CD14-positive monocyte (primary cell): ENCODE data around the gene MAP3K6. TPM values are rescaled to one million over a fixed set of nuclear protein-coding genes. Genes with fewer than 3 reads are reported as not detected.

ENCODE experiments used
- DNase-seq, 3 donors: peaks; one replicate each; pipeline ENCODE4 v3.0.0-alpha.2; 2011 to 2022
- H2AFZ ChIP-seq: 2 replicates; pipeline ENCODE4 v1.6.0; 2012; ENCODE audit warnings: mild to moderate bottlenecking, low read depth, low read length, inconsistent platforms; ENCODE audit not compliant: insufficient read depth, poor library complexity, severe bottlenecking
- H3K27ac ChIP-seq, 2 donors: 1 replicate in 1 of 2; 2 replicates in 1 of 2; pipeline ENCODE4 v1.5.1; 2012 to 2013; ENCODE audit warnings: low read length in 2 of 2, control low read depth in 1 of 2, inconsistent platforms in 1 of 2, low read depth in 1 of 2, mild to moderate bottlenecking in 1 of 2
- H3K27me3 ChIP-seq, 2 donors: one replicate each; pipeline versions ENCODE4 v1.6.0 to v1.6.1; 2011 to 2013; ENCODE audit warnings: low read length in 2 of 2; ENCODE audit not compliant: control insufficient read depth in 2 of 2, insufficient read depth in 2 of 2
- H3K36me3 ChIP-seq, 2 donors: replicated peaks in 1 of 2; 1 replicate in 1 of 2; 2 replicates in 1 of 2; pipeline versions ENCODE4 v1.5.1 to v1.6.1; 2012 to 2013; ENCODE audit warnings: low read length in 2 of 2, control low read depth in 1 of 2, inconsistent platforms in 1 of 2, mild to moderate bottlenecking in 1 of 2; ENCODE audit not compliant: insufficient read depth in 2 of 2, control insufficient read depth in 1 of 2
- H3K4me1 ChIP-seq, 2 donors: 1 replicate in 1 of 2; 2 replicates in 1 of 2; pipeline versions ENCODE4 v1.5.1 to v1.6.1; 2012 to 2013; ENCODE audit warnings: low read length in 2 of 2, control low read depth in 1 of 2, inconsistent platforms in 1 of 2, mild to moderate bottlenecking in 1 of 2, moderate library complexity in 1 of 2; ENCODE audit not compliant: insufficient read depth in 2 of 2, control insufficient read depth in 1 of 2
- H3K4me2 ChIP-seq: replicated peaks from 2 replicates; pipeline ENCODE3; 2012; ENCODE audit warnings: low read length, moderate library complexity, mild to moderate bottlenecking; ENCODE audit not compliant: poor library complexity, severe bottlenecking; ENCODE audit errors: extremely low read depth
- H3K4me3 ChIP-seq, 3 experiments: fragments of 200-600 bp in 1 of 3; sonication (generic) in 1 of 3; replicated peaks in 1 of 3; 1 replicate in 2 of 3; 2 replicates in 1 of 3; pipeline ENCODE4 v1.5.1; 2011 to 2013; ENCODE audit warnings: low read length in 3 of 3, mild to moderate bottlenecking in 3 of 3, control low read depth in 2 of 3, low read depth in 2 of 3, inconsistent platforms in 1 of 3, moderate library complexity in 1 of 3
- H3K79me2 ChIP-seq: 2 replicates; pipeline ENCODE4 v1.6.0; 2012; ENCODE audit warnings: mild to moderate bottlenecking, control low read depth, inconsistent platforms, low read length, moderate library complexity; ENCODE audit not compliant: insufficient read depth
- H3K9ac ChIP-seq: 2 replicates; pipeline ENCODE4 v1.6.0; 2017; ENCODE audit warnings: low read length, mild to moderate bottlenecking; ENCODE audit not compliant: insufficient read depth, poor library complexity, severe bottlenecking
- H3K9me3 ChIP-seq, 2 donors: replicated peaks in 1 of 2; 1 replicate in 1 of 2; 2 replicates in 1 of 2; pipeline versions ENCODE4 v1.5.1 to v1.6.1; 2012 to 2013; ENCODE audit warnings: low read length in 2 of 2, control low read depth in 1 of 2; ENCODE audit not compliant: control insufficient read depth in 1 of 2, insufficient read depth in 1 of 2
- H4K20me1 ChIP-seq: 2 replicates; pipeline ENCODE4 v1.6.0; 2012; ENCODE audit warnings: mild to moderate bottlenecking, low read length, control low read depth, moderate library complexity; ENCODE audit not compliant: insufficient read depth
- H3K27ac Mint-ChIP-seq, 7 donors: one replicate each; pipeline ENCODE4 v1.8.0; 2020; ENCODE audit warnings: mild to moderate bottlenecking in 7 of 7, mixed read lengths in 7 of 7, moderate library complexity in 6 of 7, inconsistent platforms in 2 of 7
- H3K27me3 Mint-ChIP-seq, 3 donors: one replicate each; pipeline ENCODE4 v1.8.0; 2021 to 2022; ENCODE audit warnings: low read depth in 3 of 3, mild to moderate bottlenecking in 3 of 3, mixed read lengths in 3 of 3, moderate library complexity in 3 of 3, inconsistent platforms in 1 of 3
- H3K36me3 Mint-ChIP-seq, 2 donors: one replicate each; pipeline ENCODE4 v1.8.0; 2020; ENCODE audit warnings: mixed read lengths in 2 of 2, inconsistent platforms in 1 of 2, mild to moderate bottlenecking in 1 of 2
- H3K4me1 Mint-ChIP-seq: one replicate; pipeline ENCODE4 v1.8.0; 2020; ENCODE audit warnings: mild to moderate bottlenecking, mixed read lengths
- H3K4me3 Mint-ChIP-seq, 2 donors: one replicate each; pipeline ENCODE4 v1.8.0; 2020; ENCODE audit warnings: mild to moderate bottlenecking in 2 of 2, mixed read lengths in 2 of 2, moderate library complexity in 1 of 2
- H3K9me3 Mint-ChIP-seq, 7 donors: one replicate each; pipeline ENCODE4 v1.8.0; 2020 to 2022; ENCODE audit warnings: mixed read lengths in 7 of 7, mild to moderate bottlenecking in 6 of 7, moderate library complexity in 6 of 7, inconsistent platforms in 2 of 7
- WGBS: methylation state at CpG from one replicate; pipeline ENCODE4 v1.1.5; 2013; ENCODE audit warnings: missing lambda C conversion rate; ENCODE audit not compliant: insufficient coverage; 5-methylcytosine and 5-hydroxymethylcytosine counted together
- intact Hi-C, 2 donors: fragments of 100-400 bp; cut with micrococcal nuclease; formaldehyde crosslinking; loops; one replicate each; pipeline versions ENCODE4 v1.15.0 to v1.15.1; 2023
- polyA plus RNA-seq, 3 donors: library from polyadenylated mRNA; depleted of rRNA in 1 of 3; unstranded in 2 of 3; stranded (reverse) in 1 of 3; fragments of 300-500 nt in 2 of 3; fragments of >200 nt in 1 of 3; fragmentation: Illumina TruSeq in 2 of 3; gene quantifications; 1 replicate in 2 of 3; 2 replicates in 1 of 3; pipeline ENCODE4 v1.2.3, GENCODE V29; 2012 to 2021
- TF ChIP-seq, protein P1 (sequence below): fragments of 200-600 bp; IDR thresholded peaks from one replicate; pipeline ENCODE4 v1.8.0; 2022; ENCODE audit warnings: antibody characterized with exemption, mild to moderate bottlenecking

Gene MAP3K6
- polyA plus RNA-seq, 3 donors, result 3.2 to 14.8 (median 6.7) TPM

DNA sequence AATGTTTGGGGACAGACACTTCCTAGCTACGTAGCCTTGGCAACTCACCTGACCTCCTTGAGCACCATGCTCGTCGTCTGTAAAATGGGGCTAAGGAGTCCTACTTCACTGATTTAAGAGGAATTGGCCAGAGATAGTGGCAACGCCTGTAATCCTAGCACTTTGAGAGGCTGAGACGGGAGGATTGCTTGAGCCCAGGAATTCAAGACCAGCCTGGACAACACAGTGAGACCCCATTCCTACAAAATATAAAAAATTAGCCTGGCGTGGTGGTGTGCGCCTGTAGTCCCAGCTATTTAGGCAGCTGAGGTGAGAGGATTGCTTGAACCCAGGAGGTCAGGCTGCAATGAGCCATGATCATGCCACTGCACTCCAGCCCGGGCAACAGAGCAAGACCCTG is 20.4 kb downstream of the MAP3K6 start:
- no peak overlapping the region for H3K4me3 ChIP-seq
- H3K9ac ChIP-seq, result no peak overlapping the region
- H3K9me3 ChIP-seq, result no peaks in the 10 kb centered on the region
- Mint-ChIP-seq H3K27ac (no peak overlapping the region), H3K27me3 (peaks cover 0 to 11% (median 2%) of the 10 kb centered on the region in 3 donors), H3K4me3 (no peak overlapping the region), H3K4me1 (peaks cover 45% of the 10 kb centered on the region), H3K36me3 (peaks cover 27 to 46% of the 10 kb centered on the region in 2 donors), H3K9me3 (peaks cover 0 to 2% (median 0%) of the 10 kb centered on the region in 7 donors)
- peaks cover 35% of the 10 kb centered on the region for H3K79me2 ChIP-seq
- H4K20me1 ChIP-seq, result peaks cover 4% of the 10 kb centered on the region
- peaks cover 0 to 2% of the 10 kb centered on the region in 2 donors for H3K27me3 ChIP-seq
- no peak overlapping the region for H3K4me2 ChIP-seq
- TF ChIP-seq, protein P1, sequence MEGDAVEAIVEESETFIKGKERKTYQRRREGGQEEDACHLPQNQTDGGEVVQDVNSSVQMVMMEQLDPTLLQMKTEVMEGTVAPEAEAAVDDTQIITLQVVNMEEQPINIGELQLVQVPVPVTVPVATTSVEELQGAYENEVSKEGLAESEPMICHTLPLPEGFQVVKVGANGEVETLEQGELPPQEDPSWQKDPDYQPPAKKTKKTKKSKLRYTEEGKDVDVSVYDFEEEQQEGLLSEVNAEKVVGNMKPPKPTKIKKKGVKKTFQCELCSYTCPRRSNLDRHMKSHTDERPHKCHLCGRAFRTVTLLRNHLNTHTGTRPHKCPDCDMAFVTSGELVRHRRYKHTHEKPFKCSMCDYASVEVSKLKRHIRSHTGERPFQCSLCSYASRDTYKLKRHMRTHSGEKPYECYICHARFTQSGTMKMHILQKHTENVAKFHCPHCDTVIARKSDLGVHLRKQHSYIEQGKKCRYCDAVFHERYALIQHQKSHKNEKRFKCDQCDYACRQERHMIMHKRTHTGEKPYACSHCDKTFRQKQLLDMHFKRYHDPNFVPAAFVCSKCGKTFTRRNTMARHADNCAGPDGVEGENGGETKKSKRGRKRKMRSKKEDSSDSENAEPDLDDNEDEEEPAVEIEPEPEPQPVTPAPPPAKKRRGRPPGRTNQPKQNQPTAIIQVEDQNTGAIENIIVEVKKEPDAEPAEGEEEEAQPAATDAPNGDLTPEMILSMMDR, result no peak
- WGBS, result no CpG with 5 or more reads among the region's 8 CpGs
- intact Hi-C loops, result no loop called here
- peaks cover 37 to 51% of the 10 kb centered on the region in 2 donors for H3K4me1 ChIP-seq
- no peak for DNase-seq
- H2AFZ ChIP-seq, result no peak overlapping the region
- H3K36me3 ChIP-seq, result peaks cover 27 to 41% of the 10 kb centered on the region in 2 donors
- no peak overlapping the region for H3K27ac ChIP-seq

DNA sequence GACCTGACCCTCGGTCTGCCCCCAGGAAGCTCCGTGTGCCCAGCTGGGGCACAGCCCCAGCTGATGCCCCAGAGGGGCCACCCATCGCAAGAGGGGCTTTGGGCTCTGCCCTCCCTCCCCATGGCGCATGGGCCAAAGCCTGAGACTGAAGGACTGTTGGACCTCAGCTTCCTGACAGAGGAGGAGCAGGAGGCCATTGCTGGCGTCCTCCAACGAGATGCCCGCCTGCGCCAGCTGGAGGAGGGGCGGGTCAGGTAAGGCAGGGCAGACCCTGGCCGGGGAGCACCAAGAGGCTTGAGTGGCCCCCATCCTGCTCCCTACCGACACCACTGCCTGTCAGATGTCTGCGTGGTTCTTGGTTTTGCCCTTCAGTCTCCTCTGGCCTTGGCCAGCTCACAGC is 21.5 kb downstream of the MAP3K6 start:
- Mint-ChIP-seq H3K9me3 (peaks cover 0 to 2% (median 0%) of the 10 kb centered on the region in 7 donors), H3K27me3 (peaks cover 0 to 11% (median 0%) of the 10 kb centered on the region in 3 donors), H3K4me1 (peaks cover 52% of the 10 kb centered on the region), H3K36me3 (peaks cover 27 to 35% of the 10 kb centered on the region in 2 donors), H3K4me3 (no peak overlapping the region), H3K27ac (no peak overlapping the region)
- TF ChIP-seq, protein P1, result no peak
- Histone ChIP-seq H3K4me3 (no peak overlapping the region), H3K79me2 (peaks cover 35% of the 10 kb centered on the region), H3K4me1 (peaks cover 43 to 59% of the 10 kb centered on the region in 2 donors), H3K27me3 (peaks cover 0 to 2% of the 10 kb centered on the region in 2 donors), H2AFZ (no peak overlapping the region), H4K20me1 (peaks cover 4% of the 10 kb centered on the region), H3K9me3 (no peaks in the 10 kb centered on the region), H3K4me2 (no peak overlapping the region), H3K36me3 (peaks cover 16 to 30% of the 10 kb centered on the region in 2 donors), H3K27ac (no peak overlapping the region), H3K9ac (no peak overlapping the region)
- DNase-seq, result no peak
- WGBS, result 87% methylated on average over 12 of the region's 12 CpGs
- intact Hi-C loops, result no loop called here
